ENCODE data around the gene CNTN5.

DNA sequence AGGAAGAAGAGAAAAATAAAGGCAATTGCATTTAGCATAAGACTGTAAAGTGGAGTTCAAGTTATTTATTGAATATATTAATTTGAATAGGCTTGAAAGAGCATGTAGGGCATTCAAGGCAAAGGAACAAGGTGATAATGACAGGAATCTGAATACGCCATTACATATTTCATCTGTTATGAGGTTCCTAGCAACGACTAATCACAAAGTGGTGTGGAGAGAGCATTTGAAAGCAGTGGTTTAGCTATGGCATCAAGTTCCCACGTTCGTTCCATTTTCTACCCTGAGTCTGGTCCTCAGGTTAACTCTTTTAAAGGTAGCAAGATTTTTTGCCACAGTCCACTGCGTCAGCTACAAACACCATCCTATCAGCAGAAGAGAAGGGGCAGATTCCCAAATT lies 59.4 kb downstream of the CNTN5 start:
- TF ChIP-seq SNAI2 (CRISPR knock-in tag; IDR thresholded peaks at IDR 0.05) (no peak), ESRRG (CRISPR knock-in tag; IDR thresholded peaks at IDR 0.05) (no peak), ARNTL (CRISPR knock-in tag; IDR thresholded peaks at IDR 0.05; ENCODE audit: borderline replicate concordance, low read depth) (no peak), PATZ1 (CRISPR knock-in tag; IDR thresholded peaks at IDR 0.05; ENCODE audit: borderline replicate concordance) (no peak), TSHZ2 (CRISPR knock-in tag; IDR thresholded peaks at IDR 0.05) (no peak), ZFP3 (CRISPR knock-in tag; IDR thresholded peaks at IDR 0.05) (no peak), ZNF565 (CRISPR knock-in tag; conservative IDR thresholded peaks at IDR 0.05; ENCODE audit: low read depth) (no peak), CSRNP3 (CRISPR knock-in tag; IDR thresholded peaks at IDR 0.05) (no peak), ZFP30 (CRISPR knock-in tag; IDR thresholded peaks at IDR 0.05) (no peak), TCF4 (CRISPR knock-in tag; IDR thresholded peaks at IDR 0.05; ENCODE audit: borderline replicate concordance) (no peak), TOX (CRISPR knock-in tag; IDR thresholded peaks at IDR 0.05; ENCODE audit: borderline replicate concordance) (no peak), OSR1 (CRISPR knock-in tag; IDR thresholded peaks at IDR 0.05) (no peak), PPARA (CRISPR knock-in tag; IDR thresholded peaks at IDR 0.05; ENCODE audit: borderline replicate concordance) (no peak)
- TF ChIP-seq, protein P1, sequence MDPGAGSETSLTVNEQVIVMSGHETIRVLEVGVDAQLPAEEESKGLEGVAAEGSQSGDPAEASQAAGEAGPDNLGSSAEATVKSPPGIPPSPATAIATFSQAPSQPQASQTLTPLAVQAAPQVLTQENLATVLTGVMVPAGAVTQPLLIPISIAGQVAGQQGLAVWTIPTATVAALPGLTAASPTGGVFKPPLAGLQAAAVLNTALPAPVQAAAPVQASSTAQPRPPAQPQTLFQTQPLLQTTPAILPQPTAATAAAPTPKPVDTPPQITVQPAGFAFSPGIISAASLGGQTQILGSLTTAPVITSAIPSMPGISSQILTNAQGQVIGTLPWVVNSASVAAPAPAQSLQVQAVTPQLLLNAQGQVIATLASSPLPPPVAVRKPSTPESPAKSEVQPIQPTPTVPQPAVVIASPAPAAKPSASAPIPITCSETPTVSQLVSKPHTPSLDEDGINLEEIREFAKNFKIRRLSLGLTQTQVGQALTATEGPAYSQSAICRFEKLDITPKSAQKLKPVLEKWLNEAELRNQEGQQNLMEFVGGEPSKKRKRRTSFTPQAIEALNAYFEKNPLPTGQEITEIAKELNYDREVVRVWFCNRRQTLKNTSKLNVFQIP (CRISPR knock-in tag; IDR thresholded peaks at IDR 0.05; ENCODE audit: borderline replicate concordance, low read depth): no peak

Data from SK-N-SH treated with all-trans-retinoic acid at 6 μM for 48 hours (cell line).